GM21381 (cell line): Measurements from ENCODE around the gene XXYLT1.
"Not testable (repeated sequence)": the region's sequence is repeated elsewhere in the genome, so short reads cannot be mapped to it uniquely, and the experiment has no call there.

Experiments used
- ATAC-seq: cut with Tn5 transposase; IDR thresholded peaks from one replicate; pipeline ENCODE4 v1.9.1; 2021; ENCODE audit warnings: mild to moderate bottlenecking, moderate library complexity; ENCODE audit not compliant: unreplicated experiment

Gene XXYLT1

GRCh38 chr3:195052939-195053338 is 218.0 kb downstream of the XXYLT1 start:
- no peak for ATAC-seq

- not testable (repeated sequence) for ATAC-seq
Observed at GRCh38 chr3:195050296-195050695, 220.7 kb downstream of the XXYLT1 start.

- no peak for ATAC-seq
Observed at GRCh38 chr3:195048059-195048905, 222.7 kb downstream of the XXYLT1 start.

GRCh38 chr3:195047536-195047935 is 223.4 kb downstream of the XXYLT1 start:
- ATAC-seq: no peak

- no peak for ATAC-seq
Observed at GRCh38 chr3:195046441-195046840, 224.5 kb downstream of the XXYLT1 start.

- ATAC-seq: no peak
Observed at GRCh38 chr3:195045481-195046210, 225.3 kb downstream of the XXYLT1 start.

- no peak for ATAC-seq
Observed at GRCh38 chr3:195044411-195044810, 226.5 kb downstream of the XXYLT1 start.

GRCh38 chr3:195043607-195044339 is 227.2 kb downstream of the XXYLT1 start:
- no peak for ATAC-seq

- ATAC-seq: no peak
Observed at GRCh38 chr3:195042743-195043606, 228.0 kb downstream of the XXYLT1 start.

GRCh38 chr3:195041871-195042742 is 228.9 kb downstream of the XXYLT1 start:
- no peak for ATAC-seq

GRCh38 chr3:195040773-195041520 is 230.0 kb downstream of the XXYLT1 start:
- ATAC-seq: no peak

- ATAC-seq: no peak
Observed at GRCh38 chr3:195040094-195040493, 230.9 kb downstream of the XXYLT1 start.

GRCh38 chr3:195039180-195039843 is 231.6 kb downstream of the XXYLT1 start:
- ATAC-seq: no peak

- ATAC-seq: no peak
Observed at GRCh38 chr3:195038161-195038560, 232.8 kb downstream of the XXYLT1 start.

GRCh38 chr3:195037586-195037985 is 233.4 kb downstream of the XXYLT1 start:
- ATAC-seq: not testable (repeated sequence)

- ATAC-seq: no peak
Observed at GRCh38 chr3:195036974-195037373, 234.0 kb downstream of the XXYLT1 start.

- ATAC-seq: no peak
Observed at GRCh38 chr3:195036574-195036973, 234.4 kb downstream of the XXYLT1 start.

GRCh38 chr3:195036203-195036505 is 234.8 kb downstream of the XXYLT1 start:
- no peak for ATAC-seq
